GM18519 (cell line): ENCODE results near the gene SYNPO2L.
"Not testable (repeated sequence)": the region's sequence is repeated elsewhere in the genome, so short reads cannot be mapped to it uniquely, and the experiment has no call there.

Experiments used
- ATAC-seq: cut with Tn5 transposase; IDR thresholded peaks from one replicate; pipeline ENCODE4 v1.9.1; 2021; ENCODE audit warnings: mild to moderate bottlenecking, moderate library complexity; ENCODE audit not compliant: unreplicated experiment, low FRiP score

SYNPO2L gene

DNA sequence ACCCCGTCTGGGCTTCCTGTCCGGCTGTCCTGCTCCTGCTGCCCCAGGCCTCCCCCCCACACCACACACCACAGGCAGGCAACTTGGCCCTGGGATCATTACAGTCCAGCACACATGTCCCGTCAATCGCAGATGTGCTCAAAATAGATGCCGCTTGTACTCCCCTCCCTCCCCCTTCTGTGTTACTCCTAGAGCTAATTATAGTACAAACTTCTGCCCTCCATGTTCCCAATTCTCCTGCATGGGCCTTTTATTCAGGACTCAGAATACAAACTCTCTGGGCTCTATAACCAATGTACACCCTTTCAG, at the start of gene SYNPO2L:
SYNPO2L (minus strand) TSS at position 40 of the 309 bp plus-strand sequence. CDS start 107 bp downstream, outside the sequence.
- ATAC-seq: no peak

DNA sequence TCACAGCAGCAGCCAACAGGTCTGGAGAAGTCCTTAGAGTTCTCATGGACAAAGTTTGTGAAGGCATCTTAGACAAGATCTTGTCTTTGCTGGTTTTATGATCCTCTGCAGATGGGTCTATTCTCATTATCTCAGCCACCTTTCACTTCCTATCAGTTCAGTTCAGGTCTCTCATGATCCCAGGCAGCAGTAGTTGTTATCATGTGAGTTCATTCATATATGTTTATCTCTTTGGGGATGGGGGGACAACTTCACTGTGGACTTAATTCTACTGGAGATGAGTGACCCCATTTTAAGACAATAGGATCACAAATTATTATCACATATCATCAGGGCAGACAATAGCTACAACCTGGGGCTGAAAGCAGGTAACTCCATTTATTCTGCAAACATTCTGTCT, 48.1 kb upstream of the SYNPO2L start:
- ATAC-seq: not testable (repeated sequence)

DNA sequence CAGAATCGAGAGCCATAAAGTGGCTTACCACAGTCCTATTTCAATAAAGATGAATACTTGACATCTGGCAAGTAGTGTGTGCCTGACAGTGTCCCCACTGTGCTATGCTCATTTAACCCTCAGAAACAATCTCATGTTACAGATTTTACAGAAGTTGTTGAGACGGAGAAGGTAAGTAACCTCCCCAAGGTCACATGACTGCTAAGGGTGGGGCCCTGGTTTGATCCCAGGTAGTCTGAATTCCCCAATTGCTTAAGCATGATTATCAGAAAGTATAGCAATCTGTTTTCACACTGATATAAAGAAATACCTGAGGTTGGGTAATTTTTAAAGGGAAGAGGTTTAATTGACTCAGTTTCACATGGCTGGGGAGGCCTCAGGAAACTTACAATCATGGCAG, 43.0 kb upstream of the SYNPO2L start:
- ATAC-seq: not testable (repeated sequence)

GRCh38 chr10:73697675-73698159, 41.9 kb upstream of the SYNPO2L start, which contains the start of gene AGAP5:
Gene AGAP5, minus strand, starts transcription at chr10:73698109. Its CDS starts 354 bp downstream, at chr10:73697755.
- ATAC-seq: not testable (repeated sequence)

DNA sequence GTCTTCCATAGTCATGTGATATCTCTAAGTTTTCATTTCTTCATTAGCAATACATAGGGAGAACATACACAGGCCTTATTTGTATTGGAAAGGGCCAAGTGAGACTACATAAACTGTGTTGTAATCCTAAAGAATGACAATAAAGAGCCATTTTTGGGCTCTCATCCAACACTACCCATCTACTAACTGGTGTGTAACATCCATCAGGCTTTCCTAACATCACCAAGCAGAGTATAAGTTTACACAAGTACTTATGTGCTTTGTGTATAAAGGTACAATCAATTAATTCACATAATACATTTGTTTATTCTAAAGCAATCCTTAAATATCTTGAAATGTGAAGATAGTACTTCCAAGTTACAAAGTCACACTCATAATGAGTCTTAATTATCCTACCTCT, 39.5 kb upstream of the SYNPO2L start:
- ATAC-seq: not testable (repeated sequence)

GRCh38 chr10:73690755-73691154, 34.9 kb upstream of the SYNPO2L start:
- not testable (repeated sequence) for ATAC-seq

GRCh38 chr10:73689596-73689995, 33.8 kb upstream of the SYNPO2L start:
- not testable (repeated sequence) for ATAC-seq

- not testable (repeated sequence) for ATAC-seq
Measured at GRCh38 chr10:73687641-73688040, 31.8 kb upstream of the SYNPO2L start.

GRCh38 chr10:73674546-73674945, 18.7 kb upstream of the SYNPO2L start:
- not testable (repeated sequence) for ATAC-seq

DNA sequence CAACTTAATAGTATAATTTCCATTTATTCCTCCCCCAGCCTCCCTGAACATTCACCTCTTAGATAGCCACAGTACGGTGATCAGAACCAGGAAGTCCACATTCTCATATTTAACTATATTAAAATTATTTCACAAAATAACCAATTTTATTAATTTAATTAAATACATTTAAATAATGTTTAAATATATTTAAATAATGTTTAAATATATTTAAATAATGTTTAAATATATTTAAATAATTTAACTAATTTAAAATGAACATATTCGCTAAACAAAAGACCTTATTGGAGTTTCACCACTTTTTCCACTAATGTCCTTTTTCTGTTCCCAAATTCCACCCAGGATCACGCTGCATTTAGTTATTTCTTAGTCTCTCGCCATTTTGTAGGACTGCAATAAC, 12.5 kb upstream of the SYNPO2L start:
- not testable (repeated sequence) for ATAC-seq

DNA sequence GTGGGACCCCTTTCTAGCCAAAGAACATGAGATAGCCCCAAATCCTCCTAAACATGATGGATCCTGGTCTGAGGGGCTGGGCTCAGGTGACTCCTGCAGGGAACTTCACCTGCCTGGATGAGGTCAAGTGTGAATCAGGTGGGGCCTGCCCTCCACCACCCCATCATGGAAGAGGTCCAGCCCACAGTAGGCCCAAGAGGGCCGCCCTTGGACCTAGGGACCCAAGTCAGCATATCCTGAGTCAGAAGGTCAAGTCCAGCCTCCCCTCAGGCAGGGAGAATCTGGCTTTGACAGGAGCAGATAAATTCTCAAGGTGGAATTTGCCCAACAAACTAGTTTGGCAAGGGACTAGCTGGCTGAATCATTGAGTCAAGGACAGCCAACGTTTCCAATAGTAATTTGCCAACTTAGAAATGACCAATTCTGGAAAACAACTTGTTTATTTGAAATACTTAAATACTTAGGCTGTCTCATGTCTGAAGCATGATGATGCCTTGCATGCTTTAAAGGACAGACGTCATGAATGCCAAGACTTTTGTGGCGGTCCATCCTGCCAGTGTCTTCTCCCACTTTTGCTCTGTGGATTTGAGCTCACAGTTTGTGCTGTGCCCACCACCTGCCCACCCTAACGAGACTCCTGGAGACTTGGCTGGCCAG, 10.5 kb upstream of the SYNPO2L start:
- ATAC-seq: not testable (repeated sequence)

GRCh38 chr10:73665581-73665980, 9.8 kb upstream of the SYNPO2L start:
- ATAC-seq: not testable (repeated sequence)

DNA sequence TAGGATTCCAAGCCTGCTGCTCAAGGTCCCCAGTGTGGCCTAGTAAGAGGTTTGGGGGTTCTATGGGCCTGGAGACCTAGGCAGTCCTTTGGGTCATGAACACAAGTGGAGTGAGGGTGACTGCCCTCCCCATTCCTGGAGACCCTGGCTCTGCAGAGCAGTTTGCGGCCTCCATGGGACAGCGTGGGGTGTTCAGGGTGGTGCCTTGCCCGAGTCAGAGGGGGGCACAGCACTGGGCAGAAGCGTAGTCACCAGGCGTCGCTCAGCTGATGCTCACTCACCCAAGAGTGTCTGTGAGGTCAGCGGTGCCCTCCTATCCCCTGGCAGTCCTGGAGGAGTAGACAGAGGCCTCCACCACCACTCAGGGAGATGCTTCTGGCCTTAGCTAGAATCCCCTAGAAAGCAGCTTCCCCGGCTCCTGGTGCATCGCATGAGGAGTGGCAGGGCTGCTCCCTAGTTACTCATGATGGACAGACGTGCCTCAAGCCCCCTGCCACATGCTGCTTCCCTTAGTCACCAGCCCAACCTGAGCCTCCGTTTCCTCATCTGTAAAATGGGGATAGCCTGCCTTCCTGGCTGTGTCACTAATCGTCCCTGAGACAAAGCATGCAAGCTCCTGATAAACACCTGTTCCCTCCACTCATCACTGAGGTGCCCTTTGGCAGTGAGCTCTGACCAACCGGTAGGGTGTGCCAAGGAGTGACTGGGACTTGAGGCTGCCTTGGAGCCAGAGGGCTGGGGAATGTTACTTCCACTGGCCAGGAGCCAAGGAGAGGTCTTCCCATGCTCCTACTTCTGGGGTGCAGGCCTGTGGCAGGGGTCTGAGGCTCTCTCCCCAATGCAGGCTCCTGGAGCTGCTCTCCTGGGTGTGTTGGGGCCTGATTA, 8.6 kb upstream of the SYNPO2L start:
- not testable (repeated sequence) for ATAC-seq

DNA sequence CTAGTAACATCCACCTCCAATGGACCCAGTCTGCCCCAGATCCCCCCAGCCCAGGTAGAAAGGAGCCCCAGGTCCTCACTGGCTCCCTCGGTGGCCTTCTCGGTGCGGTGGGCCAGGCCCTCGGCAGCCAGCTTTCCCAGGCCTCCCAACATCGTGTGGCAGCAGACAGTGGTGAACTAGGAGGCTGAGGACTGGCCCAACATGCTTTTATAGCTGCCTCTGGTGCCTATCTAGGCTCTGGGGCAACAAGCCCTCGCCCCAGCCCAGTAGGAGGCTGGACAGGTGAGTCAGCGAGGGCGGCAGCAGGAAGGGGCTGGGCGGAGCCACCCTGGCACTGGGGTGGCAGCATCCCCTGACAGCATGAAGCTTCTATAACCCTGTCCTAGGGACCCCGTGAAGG, 7.8 kb upstream of the SYNPO2L start:
- ATAC-seq: not testable (repeated sequence)

DNA sequence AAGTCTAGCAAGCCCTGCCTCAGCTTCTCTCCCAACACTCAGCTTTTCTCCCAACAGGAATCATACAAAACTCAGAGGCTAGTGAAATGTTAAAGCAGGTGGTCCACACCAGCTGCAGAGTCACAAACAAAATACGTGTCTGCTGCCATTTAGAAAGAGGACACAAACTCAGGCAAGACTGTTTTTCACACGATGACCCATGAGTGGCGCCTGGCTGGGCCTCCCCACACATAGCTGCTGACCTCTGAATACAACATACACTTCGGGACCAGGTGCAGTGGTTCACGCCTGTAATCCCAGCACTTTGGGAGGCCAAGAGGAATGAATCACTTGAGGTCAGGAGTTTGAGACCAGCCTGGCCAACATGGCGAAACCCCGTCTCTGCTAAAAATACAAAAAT, 6.9 kb upstream of the SYNPO2L start:
- ATAC-seq: not testable (repeated sequence)

GRCh38 chr10:73655257-73655989, 406 bp downstream of the SYNPO2L start:
- ATAC-seq: no peak

DNA sequence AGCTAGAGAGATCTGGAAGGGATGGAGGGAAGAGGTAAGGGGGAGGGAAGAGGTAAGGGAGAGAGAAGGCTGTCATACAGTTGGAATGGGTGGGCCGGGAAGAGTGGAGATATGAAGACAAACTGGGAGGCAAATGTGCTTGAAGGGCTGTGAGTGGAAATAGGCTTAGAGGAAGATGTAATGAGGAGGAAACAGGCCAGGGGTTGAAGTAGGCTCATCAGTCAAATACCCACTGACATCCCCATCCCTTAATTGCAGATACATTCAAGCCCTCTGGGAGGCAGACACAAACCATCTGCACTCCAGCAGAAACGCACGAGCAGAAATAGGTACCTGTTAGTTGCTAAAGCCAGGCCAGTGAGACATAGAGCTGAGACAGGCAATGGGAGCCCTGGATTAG, 2.1 kb downstream of the SYNPO2L start:
- no peak for ATAC-seq

DNA sequence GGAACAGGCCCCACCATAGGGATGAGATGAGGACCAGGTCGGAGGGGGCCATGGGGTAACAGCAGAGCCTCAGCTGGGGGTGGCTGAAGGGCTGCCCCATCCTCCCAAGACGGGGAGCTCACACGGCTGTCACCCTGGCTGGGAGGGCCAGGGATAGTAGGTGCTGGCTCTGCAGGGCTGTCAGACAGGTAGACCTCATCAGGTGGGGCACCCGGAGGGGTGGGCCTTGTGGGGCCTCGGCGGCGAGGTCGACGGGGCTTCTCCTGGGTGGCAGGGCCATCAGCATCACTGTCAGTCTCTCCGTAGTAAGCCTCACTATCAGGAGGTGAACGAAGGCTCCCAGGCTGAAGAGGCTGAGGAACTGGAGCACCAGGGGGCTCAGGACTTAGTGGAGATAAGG, 2.6 kb downstream of the SYNPO2L start:
- no peak for ATAC-seq

DNA sequence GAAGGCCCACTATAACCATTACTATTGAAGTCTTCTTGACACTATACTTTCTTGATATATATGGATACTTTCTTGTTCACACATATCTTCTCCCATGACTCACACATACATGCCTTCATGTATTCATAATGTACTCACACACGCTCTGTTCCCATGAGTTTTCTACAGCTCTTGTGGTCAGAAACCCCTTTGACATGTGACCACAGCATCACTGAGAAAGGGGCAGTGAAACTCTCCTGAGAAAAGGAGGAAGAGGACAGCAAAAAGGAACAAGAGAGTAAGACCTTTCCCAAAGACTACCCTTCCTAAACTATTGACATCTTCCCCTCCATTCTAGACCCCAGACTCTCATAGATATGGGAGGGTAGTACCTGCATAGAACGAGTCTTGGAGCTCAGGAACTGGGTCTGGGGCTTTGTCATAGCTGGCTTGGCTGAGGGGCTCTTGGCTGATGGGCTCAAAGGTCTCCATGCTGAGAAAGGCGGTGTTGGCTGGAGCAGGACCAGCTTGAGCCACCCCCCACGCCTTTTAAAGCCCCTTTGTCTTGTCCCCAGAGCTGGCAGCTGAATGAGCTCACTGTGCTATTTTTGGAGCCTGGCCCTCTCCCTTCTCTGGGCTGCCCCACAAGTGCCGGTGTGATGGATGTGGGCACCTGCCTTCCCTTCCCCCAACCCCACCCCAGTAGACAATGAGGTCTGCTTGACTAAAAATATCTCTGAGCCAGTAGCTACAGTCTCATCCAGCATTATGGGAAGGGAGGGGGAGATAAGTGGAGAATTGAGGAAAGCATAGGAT, 5.1 kb downstream of the SYNPO2L start:
- no peak for ATAC-seq
